COR-L47 (cell line): ENCODE measurements around the gene ZFAND3.

Source experiments
- DNase-seq: peaks from one replicate; lab custom pipeline; 2025; lab: John Stamatoyannopoulos, UW

ZFAND3 gene

DNA sequence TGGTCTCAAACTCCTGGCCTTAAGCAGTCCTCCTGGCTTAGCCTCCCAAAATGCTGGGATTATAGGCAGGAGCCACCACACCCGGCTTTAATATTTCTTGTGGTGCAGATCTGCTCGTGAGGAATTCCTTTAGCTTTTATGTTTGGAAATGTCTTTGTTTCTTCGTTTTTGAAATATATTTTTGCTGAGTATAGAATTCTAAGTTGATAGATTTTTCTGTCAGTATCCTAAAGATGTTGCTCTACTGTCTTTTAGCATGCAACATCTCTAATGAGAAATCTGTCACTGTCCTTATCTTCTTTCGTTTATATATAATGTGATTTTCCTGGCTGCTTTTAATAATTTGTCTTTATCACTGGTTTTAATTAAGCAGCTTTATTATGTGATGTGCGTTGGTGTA is 75.1 kb downstream of the ZFAND3 start:
- DNase-seq: no peak

- DNase-seq: no peak
Observed at GRCh38 chr6:37897321-37897720, 77.8 kb downstream of the ZFAND3 start.

GRCh38 chr6:37897818-37898515 is 78.4 kb downstream of the ZFAND3 start:
- no peak for DNase-seq

- DNase-seq: no peak
Observed at GRCh38 chr6:37903351-37904340, 84.1 kb downstream of the ZFAND3 start.

DNA sequence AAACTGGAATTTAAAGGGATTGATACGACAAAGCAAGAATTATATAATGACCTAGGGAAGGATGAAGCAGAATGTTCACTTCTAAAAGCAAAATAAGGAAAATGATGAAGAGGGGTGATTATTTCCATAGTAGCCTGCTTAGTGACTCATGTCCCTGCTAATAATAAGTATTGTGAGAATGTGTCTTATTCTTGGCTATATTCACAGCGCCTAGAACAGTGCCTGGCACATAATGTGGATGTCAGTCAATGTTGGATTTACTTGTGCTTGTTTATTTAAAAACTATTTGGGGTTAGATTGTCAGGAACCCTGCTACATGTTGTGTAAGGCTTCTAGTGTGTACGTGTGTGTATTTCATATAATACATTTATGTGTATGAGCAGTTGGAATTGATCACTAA is 85.1 kb downstream of the ZFAND3 start:
- no peak for DNase-seq

GRCh38 chr6:37906121-37906520 is 86.6 kb downstream of the ZFAND3 start:
- DNase-seq: no peak

- DNase-seq: no peak
Observed at GRCh38 chr6:37910998-37911397, 91.5 kb downstream of the ZFAND3 start.

DNA sequence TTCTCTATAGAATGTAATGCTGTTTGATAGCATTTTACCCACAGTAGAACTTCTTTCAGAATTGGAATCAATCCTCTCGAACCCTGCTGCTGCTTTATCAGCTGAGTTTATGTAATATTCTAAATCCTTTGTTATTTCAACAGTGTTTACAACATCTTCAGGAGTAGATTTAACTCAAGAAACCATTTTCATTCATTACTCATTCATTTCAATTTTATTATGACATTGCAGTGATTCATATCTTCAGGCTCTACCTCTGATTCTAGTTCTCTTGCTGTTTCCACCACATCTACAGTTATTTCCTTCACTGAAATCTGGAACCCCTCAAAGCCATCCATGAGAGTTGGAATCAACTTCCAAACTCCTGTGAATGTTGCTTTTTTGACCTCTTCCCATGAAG is 93.7 kb downstream of the ZFAND3 start:
- DNase-seq: no peak

- no peak for DNase-seq
Observed at GRCh38 chr6:37915463-37915862, 95.9 kb downstream of the ZFAND3 start.

DNA sequence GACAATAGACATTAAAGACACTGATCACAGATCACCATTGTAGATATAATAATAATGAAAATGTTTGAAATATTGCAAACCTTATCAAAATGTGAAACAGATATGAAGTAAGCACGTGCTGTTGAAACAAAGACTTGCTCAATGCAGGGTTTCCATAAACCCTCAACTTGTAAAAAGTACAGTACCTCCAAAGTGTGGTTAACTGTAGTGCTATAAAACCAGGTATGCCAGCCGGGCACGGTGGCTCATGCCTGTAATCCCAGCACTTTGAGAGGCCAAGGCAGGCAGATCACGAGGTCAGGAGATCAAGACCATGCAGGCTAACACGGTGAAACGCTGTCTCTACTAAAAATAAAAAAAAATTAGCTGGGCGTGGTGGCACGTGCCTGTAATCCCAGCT is 96.6 kb downstream of the ZFAND3 start:
- no peak for DNase-seq

DNA sequence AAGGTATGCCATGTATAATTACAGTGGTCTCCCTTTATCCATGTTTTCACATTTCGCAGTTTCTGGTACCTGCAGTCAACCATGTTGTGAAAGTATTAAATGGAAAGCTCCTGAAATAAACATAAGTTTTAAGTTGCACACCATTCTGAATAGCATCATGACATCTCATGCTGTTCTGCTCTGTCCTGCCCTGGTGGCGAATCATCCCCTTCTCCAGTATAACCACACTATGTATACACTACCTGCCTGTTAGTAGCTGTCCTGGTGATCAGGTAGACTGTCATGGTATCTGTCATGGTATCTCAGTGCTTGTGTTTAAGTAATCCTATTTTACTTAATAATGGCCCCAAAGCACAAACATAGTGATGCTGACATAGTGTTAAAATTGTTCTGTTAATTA is 97.1 kb downstream of the ZFAND3 start:
- no peak for DNase-seq

GRCh38 chr6:37917566-37917965 is 98.0 kb downstream of the ZFAND3 start:
- DNase-seq: no peak

DNA sequence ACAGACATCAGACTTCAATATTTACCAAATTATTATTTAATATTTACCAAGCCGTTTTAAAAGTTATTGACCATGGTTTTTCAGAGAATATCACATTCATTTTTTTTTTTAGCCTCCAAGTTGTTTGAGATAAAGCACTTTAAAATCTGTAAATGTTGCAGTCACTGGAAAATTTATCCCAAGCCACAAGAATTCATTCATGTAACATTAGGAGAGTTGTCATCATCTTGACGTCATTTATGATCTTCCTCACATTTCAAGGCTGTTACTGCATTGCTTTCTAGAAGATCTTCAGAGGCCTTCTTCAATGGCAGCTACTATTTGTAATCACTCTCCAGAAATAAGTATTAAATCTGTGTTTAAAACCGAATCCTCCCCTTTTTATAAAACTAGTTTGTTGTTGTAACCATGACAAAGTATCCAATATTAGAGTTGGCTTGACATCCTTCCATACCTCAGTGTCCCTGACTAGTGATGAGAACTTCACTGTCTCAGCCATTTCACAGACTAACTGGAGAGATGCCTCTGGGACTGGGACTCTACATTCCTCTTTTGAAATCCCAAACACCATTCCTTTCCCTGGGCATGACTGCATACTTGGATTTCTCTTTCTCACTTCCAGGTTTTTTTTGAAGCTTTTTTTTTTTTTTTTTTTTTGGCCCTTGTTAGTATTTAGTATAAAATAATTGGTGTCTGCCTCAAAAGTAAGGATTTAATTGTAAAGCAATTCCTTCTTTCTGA is 100.1 kb downstream of the ZFAND3 start:
- DNase-seq: no peak

DNA sequence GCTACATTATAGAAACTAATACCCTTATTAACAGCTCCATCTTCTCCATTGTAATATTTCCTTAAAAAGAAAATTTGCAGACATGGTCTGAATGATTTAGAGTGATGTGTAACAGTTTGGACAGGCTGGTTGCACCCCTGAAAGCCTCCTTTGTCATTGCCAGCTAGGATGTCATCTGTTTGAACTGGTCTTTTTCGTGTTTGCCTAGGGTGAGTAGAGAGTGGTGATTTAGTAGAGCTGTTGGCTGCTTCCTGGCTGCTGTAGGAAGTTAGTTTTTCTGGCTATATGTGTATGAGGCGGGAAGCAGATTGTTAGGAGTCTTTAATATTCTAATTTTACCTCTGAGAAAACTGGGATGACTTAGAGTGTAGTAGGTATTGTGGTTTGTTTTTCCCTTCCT is 101.1 kb downstream of the ZFAND3 start:
- no peak for DNase-seq

GRCh38 chr6:37922563-37922962 is 103.0 kb downstream of the ZFAND3 start:
- no peak for DNase-seq

DNA sequence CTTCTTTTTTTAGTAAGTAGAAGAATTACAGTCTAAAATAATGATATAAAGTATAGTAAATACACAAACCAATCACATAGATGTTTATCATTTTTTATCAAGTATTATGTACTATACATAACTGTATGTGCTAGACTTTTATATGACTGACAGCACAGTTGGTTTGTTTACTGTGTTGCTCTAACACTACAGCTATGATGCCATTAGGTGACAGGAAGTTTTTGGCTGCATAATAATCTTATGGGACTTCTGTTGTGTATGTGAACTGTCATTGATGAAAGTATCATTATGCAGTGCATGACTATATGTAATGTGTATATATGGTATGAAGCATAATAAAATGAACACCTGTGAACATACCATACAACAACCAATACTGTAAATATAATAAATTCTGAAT is 104.0 kb downstream of the ZFAND3 start:
- no peak for DNase-seq

DNA sequence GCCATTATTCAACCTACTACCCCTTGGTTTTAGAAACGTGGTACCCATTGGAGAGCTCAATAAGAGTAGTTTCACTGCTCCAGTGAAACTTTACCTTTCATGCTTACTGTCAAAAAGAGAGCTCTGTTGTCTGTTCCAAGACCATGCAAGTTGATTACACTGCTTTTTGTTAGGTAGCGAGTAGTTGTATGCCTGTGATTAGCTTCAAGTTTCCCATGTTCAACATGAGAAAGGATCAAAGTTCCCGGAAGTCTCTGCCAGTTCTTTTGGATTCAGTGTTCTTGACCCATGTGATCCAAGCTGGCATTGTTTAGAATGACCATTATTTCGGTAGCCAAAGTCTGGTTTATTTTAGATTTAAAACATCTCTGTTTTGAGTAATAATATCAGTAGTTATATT is 107.1 kb downstream of the ZFAND3 start:
- DNase-seq: no peak

DNA sequence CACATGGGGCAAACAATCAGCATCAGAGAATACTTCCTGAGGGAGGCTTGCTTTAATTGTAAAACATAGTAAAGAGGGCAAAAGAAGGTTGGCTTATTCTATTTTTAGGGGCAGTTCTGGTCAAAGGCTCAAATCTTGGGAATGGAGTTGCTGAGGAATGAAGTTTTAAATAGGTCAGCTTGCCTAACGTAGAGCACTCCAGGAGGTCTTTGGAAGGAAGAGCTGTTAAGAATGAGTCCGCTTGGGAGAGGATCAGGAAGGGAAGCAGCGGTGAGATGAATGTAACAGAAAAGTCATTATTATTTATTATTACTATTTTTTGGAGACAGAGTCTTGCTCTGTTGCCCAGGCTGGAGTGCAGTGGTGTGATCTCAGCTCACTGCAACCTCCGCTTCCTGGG is 108.7 kb downstream of the ZFAND3 start:
- DNase-seq: no peak

DNA sequence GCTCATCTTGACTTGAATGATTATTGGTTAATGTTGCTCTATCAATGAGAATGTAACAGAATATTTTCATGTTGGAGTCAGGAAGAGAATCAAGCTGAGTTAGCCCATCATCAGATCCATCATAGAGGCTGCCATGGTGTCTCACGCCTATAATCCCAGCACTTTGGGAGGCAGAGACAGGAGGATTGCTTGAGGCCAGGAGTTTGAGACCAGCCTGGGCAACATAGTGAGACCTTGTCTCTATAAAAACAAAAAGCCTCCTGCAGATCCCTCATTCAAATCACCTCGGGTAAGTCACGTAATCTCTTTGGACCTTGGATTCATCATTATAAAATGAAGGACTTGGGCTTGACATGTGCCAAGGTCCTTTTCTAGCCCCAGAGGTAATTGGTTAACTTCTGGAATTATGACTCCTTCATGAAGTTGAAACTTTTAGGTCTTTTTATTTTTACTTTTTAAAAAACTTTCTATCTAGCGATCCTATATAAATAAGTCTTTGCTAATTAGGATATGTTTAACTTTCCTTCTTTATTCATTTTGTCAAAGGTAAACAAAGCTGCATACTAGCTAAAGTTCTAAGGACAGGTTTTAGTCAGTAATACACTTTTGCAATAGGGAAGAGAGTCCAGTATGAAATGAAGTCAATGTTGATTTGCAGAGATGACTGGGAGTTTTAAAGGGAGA is 110.9 kb downstream of the ZFAND3 start:
- DNase-seq: no peak

DNA sequence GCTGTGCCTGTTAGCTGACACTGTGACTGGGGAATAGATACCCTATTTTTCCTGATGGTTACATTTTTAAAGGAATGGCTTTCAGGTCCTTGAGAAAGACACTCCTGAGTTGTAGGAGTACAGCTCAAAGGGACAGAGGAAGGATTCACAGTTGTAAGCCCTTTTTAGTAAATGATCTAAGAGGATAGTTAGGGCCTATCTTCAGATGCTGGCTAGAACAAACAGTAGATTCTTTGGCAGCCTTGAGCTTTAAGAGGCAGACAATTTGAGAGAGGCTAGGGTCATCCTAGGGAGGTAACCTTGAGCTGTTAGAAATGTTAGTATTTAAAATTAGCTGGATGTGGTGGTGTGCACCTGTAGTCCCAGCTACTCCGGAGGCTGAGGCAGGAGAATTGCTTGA is 111.5 kb downstream of the ZFAND3 start:
- DNase-seq: no peak

- DNase-seq: no peak
Observed at GRCh38 chr6:37934276-37934675, 114.7 kb downstream of the ZFAND3 start.

DNA sequence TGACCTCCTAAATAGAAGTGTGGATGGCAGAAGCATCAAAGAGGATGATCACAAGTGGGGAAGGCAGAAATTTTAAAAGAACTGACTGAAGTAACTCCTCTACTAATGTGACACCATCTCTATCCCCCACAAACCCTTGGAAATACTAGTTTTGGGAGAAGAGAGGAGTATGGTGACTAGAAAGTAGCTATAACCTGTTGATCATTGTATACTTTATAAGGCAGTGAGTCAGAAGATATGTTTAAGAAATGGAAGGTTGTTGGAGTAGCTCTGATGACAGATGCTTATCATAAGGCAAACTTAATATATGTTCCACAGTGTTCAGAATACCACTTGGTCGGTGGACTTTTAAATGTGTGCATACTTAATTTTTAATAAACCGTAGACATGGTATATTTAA is 116.6 kb downstream of the ZFAND3 start:
- DNase-seq: no peak
